HG03097 (cell line): ENCODE measurements around the gene PSMC3.

ENCODE experiments used
- ATAC-seq: cut with Tn5 transposase; IDR thresholded peaks from one replicate; pipeline ENCODE4 v1.9.1; 2021; ENCODE audit not compliant: unreplicated experiment, low FRiP score

Gene PSMC3

GRCh38 chr11:47443817-47444216 lies 17.6 kb upstream of the PSMC3 start:
- no peak for ATAC-seq

- no peak for ATAC-seq
Measured at GRCh38 chr11:47443028-47443700, 16.9 kb upstream of the PSMC3 start.

GRCh38 chr11:47442514-47442913 lies 16.3 kb upstream of the PSMC3 start:
- ATAC-seq = no peak

- no peak for ATAC-seq
Measured at GRCh38 chr11:47441421-47441820, 15.2 kb upstream of the PSMC3 start.

- ATAC-seq = no peak
Measured at GRCh38 chr11:47440054-47440476, 13.8 kb upstream of the PSMC3 start.

GRCh38 chr11:47438721-47439120 lies 12.5 kb upstream of the PSMC3 start:
- ATAC-seq = no peak

GRCh38 chr11:47437746-47438418 lies 11.6 kb upstream of the PSMC3 start:
- ATAC-seq = no peak

- ATAC-seq = no peak
Measured at GRCh38 chr11:47437218-47437745, 11.0 kb upstream of the PSMC3 start.

GRCh38 chr11:47436726-47437125 lies 10.5 kb upstream of the PSMC3 start:
- no peak for ATAC-seq

- no peak for ATAC-seq
Measured at GRCh38 chr11:47435687-47436086, 9.4 kb upstream of the PSMC3 start.

GRCh38 chr11:47434011-47434786 lies 8.0 kb upstream of the PSMC3 start:
- no peak for ATAC-seq

- no peak for ATAC-seq
Measured at GRCh38 chr11:47433157-47433556, 6.9 kb upstream of the PSMC3 start.

- ATAC-seq = no peak
Measured at GRCh38 chr11:47431356-47432083, 5.3 kb upstream of the PSMC3 start.

GRCh38 chr11:47430524-47430923 lies 4.3 kb upstream of the PSMC3 start:
- no peak for ATAC-seq

GRCh38 chr11:47425611-47426010 lies 628 bp downstream of the PSMC3 start:
- ATAC-seq = no peak

- no peak for ATAC-seq
Measured at GRCh38 chr11:47418454-47419259, 7.6 kb downstream of the PSMC3 start.

GRCh38 chr11:47417712-47418111 lies 8.5 kb downstream of the PSMC3 start:
- no peak for ATAC-seq

- no peak for ATAC-seq
Measured at GRCh38 chr11:47415949-47416472, 10.2 kb downstream of the PSMC3 start.

- no peak for ATAC-seq
Measured at GRCh38 chr11:47415091-47415854, 11.0 kb downstream of the PSMC3 start.
